ENCODE data around the gene CLTA.
"Not testable (repeated sequence)": the region's sequence is repeated elsewhere in the genome, so short reads cannot be mapped to it uniquely, and the experiment has no call there.

The CLTA gene

GRCh38 chr9:36191290-36191645, 547 bp downstream of the CLTA start:
- no peak for DNase-seq

- no peak for DNase-seq
These were observed 965 bp downstream of the CLTA start for GRCh38 chr9:36191686-36192085.

GRCh38 chr9:36192196-36192595, 1.5 kb downstream of the CLTA start:
- no peak for DNase-seq

DNA sequence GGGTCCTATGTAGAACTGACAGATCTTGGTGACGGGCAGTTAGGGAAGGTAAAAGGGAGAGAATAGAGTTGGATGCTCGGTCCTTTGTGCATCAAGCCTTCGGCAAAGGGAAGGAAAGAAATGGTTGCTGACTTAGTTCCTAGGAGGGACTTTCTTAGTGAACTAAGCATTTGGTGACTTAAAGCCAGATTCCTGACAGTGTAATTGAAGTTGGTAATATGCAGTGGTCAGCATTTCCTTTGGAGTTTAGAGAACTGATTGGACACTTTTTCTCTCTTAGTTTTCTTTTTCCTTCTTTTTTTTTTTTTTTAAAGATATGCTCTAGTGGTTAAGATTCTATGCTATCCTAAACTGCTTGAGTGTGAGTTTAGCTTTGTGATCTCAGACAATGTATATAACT, 2.3 kb downstream of the CLTA start:
- DNase-seq, result no peak

- DNase-seq, result no peak
These were observed 3.7 kb downstream of the CLTA start for GRCh38 chr9:36194326-36195000.

GRCh38 chr9:36204906-36205547, 14.3 kb downstream of the CLTA start:
- no peak for DNase-seq

- no peak for DNase-seq
These were observed 16.3 kb downstream of the CLTA start for GRCh38 chr9:36207016-36207415.

GRCh38 chr9:36207546-36208012, 16.9 kb downstream of the CLTA start:
- DNase-seq, result no peak

DNA sequence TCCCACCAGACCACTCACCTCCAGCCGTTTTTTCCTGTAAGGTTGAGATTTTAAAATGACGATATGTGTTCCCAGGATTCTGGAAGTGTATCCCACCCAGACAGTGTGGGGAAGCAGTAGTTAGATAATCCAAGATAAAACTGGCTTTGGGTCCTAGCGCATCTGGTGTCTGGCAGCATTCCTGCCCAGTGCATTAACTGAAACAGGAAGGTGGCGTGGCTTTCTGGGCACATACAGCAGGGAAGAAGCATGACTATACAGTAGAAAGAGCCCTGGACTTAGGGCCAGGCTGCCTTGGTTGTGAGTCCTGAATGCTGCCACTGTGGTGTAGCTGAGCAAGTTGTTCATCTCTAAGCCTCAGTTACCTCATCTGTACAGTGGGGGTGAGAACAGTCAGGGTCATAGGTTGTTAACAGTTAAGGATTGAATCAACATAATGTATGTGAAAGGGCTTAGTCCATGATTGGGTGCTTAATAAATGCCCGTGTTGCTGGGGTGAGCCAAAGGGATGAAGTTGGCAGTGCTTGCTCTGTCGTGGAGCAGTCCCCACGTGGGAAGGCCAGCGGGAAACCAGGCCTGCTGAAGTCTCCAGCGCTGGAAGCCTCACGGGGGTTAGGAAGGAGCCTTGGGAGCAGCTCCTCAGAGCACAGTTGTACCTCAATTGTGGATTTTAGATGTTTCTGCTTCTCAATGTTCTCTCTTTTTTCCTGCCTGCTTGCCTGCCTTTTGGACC, 18.0 kb downstream of the CLTA start:
- no peak for DNase-seq

DNA sequence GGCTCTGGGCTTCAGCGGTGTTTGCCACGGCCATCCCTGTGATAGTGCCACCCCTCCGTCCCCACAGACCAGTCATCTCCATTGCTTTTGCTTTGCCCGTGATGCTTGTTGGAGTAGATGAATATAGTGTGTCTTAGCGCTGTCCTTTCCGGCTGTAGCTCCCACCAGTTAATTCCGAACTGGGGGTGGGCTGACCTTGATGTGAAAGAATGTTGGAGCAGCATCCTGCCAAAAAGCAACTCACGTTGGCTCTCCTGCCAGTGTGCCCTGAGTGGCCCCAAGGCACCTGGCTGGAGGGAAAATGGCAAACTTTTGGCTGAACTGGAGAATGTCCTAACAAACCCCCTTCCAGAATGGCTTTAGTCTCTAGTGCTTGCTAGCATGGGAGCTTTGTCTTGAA, 20.0 kb downstream of the CLTA start:
- no peak for DNase-seq

GRCh38 chr9:36211510-36211909, 20.8 kb downstream of the CLTA start:
- no peak for DNase-seq

DNA sequence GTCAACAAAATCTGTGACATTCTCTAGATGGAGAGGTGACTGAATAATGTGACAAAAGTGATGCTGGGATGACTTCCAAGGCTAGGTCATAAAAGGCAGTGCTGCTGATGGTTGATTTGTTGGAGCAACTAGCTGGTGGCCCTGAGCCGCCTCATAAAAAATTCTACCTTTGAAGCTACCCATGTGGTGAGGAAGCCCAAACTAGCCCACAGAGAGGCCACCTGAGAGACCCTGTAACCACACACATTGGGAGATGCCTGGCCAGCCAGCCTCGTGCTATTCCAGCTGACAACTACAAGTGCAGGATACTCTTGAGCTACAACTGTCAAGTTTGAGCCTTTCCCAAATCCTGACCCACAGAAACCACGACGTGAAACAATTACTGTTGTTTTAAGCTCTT, 22.7 kb downstream of the CLTA start:
- no peak for DNase-seq

GRCh38 chr9:36213989-36214388, 23.3 kb downstream of the CLTA start:
- DNase-seq, result no peak

DNA sequence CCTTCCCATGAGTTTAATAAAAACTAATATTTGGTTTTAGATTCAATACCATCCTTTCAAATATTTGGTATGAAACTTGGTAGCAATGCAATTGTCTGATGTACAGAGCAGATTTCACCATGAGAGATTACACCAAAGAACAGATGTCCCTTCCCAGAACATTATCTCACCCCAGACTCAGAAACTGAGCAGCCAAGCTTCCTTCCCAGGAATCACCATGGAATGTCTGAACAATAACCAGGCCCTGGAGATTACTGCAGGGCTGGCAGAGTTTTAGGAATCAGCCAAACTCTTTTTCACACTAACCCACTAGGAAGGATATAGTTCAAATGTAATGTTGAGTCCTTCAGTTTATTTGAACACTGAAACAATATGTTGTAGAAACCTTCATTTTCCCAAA, 23.9 kb downstream of the CLTA start:
- no peak for DNase-seq

- no peak for DNase-seq
These were observed 26.7 kb downstream of the CLTA start for GRCh38 chr9:36217256-36217968.

DNA sequence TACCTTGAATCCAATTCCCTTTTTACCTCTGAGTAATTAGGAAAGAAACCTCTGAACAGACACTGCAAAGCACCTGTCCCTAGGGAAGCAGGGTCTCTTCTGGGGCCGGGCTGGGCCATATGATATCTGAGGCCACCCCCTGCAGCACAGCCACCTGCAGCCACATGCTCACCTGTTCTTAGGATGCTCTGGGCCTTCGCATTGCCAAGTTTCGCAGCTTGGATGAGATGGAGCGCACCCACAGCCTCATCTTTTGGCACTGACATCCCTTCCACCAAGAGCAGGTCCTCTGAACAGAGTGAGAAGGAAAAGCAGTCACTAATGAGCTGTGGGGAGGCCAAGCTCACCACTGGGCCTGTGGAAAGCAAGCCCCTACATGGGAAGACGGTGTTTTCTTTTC, 27.3 kb downstream of the CLTA start:
- DNase-seq, result no peak

GRCh38 chr9:36218411-36218901, 27.7 kb downstream of the CLTA start:
- DNase-seq, result no peak

DNA sequence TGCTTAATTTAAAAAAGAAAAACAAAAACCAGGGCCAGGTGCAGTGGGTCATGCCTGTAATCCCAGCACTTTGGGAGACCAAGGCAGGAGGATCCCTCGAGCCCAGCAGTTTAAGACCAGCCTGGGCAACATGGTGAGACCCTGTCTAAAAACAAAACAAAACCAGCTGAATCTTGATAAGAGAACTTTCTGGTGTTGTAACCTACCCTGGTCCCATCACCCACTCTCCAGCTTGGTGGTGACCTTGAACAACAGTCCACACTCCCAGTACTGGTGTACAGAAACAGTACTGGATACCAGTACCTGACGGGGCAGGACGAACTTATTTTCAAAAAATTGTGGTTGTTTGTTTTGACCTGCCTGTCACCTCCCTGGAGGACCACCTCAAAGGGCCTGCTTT, 30.9 kb downstream of the CLTA start:
- DNase-seq, result no peak

GRCh38 chr9:36222449-36222848, 31.7 kb downstream of the CLTA start:
- DNase-seq, result no peak

- no peak for DNase-seq
These were observed 46.5 kb downstream of the CLTA start for GRCh38 chr9:36237230-36237629.

DNA sequence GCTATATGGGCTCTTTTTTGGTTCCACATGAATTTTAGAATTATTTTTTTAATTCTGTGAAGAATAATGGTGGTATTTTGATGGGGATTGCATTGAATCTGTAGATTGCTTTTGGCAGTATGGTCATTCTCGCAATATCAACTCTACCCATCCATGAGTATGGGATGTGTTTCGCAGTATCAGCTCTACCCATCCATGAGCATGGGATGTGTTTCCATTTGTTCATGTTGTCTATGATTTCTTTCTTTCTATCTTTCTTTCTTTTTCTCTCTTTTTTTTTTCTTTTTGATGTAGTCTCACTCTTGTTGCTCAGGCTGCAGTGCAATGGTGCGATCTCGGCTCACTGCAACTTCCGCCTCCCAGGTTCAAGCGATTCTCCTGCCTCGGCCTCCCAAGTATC, 48.5 kb downstream of the CLTA start:
- DNase-seq, result not testable (repeated sequence)

- DNase-seq, result not testable (repeated sequence)
These were observed 49.0 kb downstream of the CLTA start for GRCh38 chr9:36239675-36240074.

DNA sequence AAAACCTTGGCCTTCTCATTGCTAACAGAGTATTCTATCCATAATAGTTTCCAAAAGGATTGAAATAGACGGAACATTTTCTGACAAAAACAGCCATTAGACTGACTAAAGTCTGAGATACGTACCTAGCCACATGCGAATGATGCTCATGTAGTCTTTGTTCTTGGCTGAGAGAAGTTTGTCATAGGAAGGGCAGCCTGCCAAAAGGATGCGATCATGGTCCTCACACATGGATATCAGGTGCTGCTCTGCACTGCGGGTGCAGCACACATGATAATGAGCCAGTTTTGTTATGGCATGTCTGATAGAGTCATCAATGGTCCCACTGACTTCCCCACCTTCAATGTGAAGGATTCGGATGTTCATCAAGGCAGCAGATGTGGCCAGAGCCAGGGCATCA, 55.2 kb downstream of the CLTA start:
- no peak for DNase-seq
